ENCODE measurements around the gene PTDSS2.

Gene PTDSS2

DNA sequence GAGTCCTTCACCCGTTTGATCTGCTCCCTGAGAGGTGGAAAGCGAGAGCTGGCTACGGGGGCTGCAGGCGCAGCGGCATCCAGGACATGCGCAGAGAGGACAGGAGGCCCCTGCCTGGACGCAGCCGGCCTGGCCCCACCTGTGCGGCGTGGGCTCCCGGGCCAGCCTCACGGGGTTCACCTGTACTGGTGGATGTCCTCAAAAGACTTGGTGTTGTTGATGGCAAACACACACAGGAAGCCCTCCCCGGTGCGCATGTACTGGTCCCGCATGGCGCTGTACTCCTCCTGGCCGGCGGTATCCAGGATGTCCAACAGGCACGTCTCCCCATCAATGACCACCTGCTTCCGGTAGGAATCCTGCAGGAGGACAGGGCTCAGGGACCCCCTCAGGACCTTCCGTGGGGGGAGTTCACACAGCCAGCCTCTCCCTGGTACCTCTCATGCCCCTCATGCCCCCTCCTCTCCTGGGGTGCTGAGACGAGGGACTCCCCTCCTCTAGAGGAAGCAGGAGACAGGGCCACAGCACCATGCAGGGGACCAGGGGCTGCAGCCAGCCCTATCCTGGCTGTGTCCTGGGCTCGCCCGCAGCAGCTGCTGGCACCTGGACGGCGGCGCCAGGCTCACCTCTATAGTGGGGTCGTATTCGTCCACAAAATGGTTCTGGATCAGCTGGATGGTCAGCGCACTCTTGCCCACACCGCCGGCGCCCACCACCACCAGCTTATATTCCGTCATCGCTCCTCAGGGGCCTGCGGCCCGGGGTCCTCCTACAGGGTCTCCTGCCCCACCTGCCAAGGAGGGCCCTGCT lies 83.7 kb downstream of the PTDSS2 start:
- TF ChIP-seq, protein P1, sequence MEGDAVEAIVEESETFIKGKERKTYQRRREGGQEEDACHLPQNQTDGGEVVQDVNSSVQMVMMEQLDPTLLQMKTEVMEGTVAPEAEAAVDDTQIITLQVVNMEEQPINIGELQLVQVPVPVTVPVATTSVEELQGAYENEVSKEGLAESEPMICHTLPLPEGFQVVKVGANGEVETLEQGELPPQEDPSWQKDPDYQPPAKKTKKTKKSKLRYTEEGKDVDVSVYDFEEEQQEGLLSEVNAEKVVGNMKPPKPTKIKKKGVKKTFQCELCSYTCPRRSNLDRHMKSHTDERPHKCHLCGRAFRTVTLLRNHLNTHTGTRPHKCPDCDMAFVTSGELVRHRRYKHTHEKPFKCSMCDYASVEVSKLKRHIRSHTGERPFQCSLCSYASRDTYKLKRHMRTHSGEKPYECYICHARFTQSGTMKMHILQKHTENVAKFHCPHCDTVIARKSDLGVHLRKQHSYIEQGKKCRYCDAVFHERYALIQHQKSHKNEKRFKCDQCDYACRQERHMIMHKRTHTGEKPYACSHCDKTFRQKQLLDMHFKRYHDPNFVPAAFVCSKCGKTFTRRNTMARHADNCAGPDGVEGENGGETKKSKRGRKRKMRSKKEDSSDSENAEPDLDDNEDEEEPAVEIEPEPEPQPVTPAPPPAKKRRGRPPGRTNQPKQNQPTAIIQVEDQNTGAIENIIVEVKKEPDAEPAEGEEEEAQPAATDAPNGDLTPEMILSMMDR (conservative IDR thresholded peaks at IDR 0.05; ENCODE audit: low read length): no peak
- DNase-seq (ENCODE audit: low read depth): no peak
- H3K4me3 ChIP-seq (ENCODE audit: low read length): peak overlapping the region; percentile 72

DNA sequence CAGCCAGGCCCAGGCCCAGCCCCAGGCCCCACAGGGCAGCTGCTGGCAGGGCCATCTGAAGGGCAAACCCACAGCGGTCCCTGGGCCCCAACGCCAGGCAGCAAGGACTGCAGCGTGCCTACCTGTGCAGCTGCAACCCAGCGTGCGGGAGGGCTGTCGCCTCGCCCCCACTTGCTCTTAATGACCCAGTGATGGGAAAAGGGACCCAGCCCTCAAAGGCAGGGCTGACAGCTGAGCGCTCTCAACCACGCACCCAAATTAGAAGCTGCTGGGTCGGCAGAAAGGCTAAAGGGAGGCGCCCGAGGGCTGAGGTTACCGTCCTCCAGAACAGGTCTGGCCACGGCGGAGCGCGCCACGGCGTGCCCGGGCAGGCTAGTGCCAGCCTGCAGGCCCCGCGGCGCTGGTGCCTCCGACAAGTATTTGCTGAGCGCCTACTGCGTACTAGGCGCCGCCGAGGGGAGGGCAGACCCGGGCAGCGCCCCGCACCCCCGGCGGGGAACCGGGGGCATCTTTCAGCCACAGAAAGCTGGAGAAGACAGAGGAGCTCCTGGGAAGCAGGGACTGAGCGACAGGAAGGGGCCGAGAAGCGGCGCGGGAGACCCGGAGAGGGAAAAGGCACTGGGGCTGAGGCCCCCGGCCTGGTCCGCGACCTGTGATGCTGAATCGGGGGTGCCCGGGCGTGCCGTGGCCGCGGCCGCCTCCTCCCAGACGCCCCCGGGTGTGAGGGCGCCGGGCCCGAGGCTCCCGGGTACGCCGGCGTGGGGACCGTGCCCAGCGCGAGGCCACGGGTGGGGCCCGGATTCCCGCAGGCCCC lies 84.5 kb downstream of the PTDSS2 start:
- TF ChIP-seq, protein P1 (conservative IDR thresholded peaks at IDR 0.05; ENCODE audit: low read length): no peak
- peak overlapping the region; percentile 72 for H3K4me3 ChIP-seq (ENCODE audit: low read length)
- DNase-seq (ENCODE audit: low read depth): peak; percentile 25

DNA sequence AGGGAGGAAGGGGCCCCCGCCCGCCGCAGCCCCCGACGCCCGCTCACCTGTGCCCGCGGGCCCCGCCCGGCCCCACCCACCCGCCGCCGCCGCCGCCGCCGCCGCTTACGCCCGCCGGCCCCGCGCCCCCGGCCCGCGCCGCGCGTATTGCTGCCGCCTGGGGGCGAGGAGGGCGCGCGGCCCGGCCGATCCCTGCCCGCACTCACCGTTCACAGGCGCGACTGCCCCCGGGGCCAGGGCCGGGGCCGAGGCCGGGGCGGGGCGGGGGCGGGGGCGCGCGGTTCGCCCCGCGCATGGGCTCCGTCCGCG lies 85.1 kb downstream of the PTDSS2 start:
- H3K4me3 ChIP-seq (ENCODE audit: low read length): peak overlapping the region; percentile 72
- TF ChIP-seq, protein P1 (conservative IDR thresholded peaks at IDR 0.05; ENCODE audit: low read length): no peak
- DNase-seq (ENCODE audit: low read depth): no peak

DNA sequence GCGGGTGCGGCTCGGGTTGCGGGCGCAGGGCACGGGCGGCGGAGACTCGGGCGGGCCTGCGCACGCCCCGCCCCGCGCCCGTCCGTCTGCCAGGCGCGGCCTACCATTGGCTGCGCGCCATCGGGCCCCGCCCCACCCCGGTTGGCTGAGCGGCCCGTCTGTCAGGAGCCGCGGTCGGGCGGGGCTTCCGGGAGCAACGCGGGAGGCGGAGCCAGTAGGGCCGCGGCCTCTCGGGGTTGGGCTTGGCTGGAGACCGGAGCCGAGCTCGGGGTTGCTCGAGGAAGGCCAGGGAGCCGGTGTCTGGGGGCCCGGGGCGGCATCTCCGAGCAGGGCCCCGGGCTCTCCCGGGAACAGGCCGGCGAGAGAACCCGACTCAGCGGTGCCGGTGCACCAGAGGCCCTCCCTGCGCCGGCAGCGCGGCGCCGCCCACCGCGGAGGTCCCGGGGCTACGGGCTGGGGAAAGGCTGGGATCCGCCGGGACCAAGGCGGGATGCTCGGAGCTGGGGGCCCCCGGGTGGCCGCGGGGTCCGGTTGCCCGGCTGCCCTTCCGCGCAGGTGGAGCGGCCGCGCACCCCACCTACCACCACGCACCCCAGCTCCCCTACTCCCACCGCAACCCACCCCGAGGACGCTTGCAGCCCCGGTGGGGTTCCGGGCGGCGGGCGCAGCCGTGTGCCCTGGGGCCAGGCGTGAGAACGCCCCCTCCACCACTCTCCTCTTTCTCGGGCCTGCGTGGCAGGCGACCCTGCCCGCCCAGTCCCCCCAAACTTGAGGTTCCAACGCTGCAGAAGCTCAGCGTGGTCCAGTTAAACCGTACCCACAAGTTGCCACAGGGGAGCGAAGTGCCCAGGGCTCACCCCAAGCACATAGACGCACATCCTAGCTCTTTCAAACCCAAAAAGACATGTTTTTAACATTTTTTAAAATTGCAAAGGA lies 85.7 kb downstream of the PTDSS2 start, which contains the start of gene HRAS:
Gene HRAS, minus strand, starts transcription at position 58 of the 936 bp plus-strand sequence.
- H3K4me3 ChIP-seq (ENCODE audit: low read length): peak within 1 kb of the TSS; percentile 72
- TF ChIP-seq, protein P1 (conservative IDR thresholded peaks at IDR 0.05; ENCODE audit: low read length): no peak
- DNase-seq (ENCODE audit: low read depth): peak; percentile 93

DNA sequence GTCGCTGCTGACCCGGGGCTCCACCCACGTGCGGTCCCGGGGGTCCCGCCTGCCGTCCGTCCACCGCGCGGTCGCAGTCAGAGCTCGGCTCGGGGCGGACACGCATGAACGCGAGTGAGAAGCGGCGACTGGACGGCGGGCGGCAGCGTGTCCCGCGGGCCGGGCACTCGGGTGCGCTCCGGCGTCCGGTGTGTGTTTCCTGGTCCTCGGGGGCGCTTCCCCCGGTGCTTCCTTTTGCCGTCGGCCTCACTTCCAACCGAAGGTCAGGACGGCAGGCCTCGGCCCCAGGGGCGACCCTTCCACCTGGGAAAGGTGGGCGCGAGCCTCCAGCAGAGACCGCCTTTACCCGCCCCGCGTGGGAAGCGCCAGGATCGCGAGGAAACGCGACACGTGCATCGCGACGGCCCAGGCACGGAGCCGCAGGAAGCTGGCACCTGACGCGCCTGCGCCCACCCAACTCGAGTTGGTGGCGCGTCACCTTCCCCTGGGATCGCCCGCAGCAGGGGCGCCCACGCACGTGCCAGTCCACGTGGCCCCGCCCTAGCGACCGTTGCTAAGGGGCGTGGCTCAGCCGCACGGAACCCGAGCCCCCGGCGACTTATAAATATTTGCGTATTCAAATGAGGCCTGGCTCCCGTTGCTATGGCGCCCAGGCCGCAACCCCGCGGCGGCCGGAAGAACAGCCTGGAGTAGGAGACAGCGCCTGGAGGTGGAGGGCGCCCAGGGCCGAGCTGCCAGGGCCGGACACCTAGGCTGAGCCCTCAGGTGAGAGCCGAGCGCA lies 87.0 kb downstream of the PTDSS2 start, which contains the start of gene LRRC56:
Gene LRRC56, plus strand, starts transcription at position 687 of the 781 bp plus-strand sequence. CDS start 3,158 bp downstream, outside the sequence.
- peak; percentile 79 for DNase-seq (ENCODE audit: low read depth)
- H3K4me3 ChIP-seq (ENCODE audit: low read length): peak within 1 kb of the TSS; percentile 38

More for the DNA sequence above, 87.0 kb downstream of the PTDSS2 start, which contains the start of gene LRRC56:
- TF ChIP-seq, protein P1 (conservative IDR thresholded peaks at IDR 0.05; ENCODE audit: low read length): no peak

Data from AG10803 (cell line).